CD4-positive, alpha-beta T cell treated with Interleukin-2 at 100 ng/mL for 4 hours (primary cell): Measurements from ENCODE around the gene MBD2.
"Not testable (repeated sequence)": the region's sequence is repeated elsewhere in the genome, so short reads cannot be mapped to it uniquely, and the experiment has no call there.

ENCODE experiments used
- DNase-seq: peaks from one replicate; pipeline ENCODE4 v3.0.0-alpha.2; 2020; ENCODE audit warnings: low spot score

Gene MBD2

DNA sequence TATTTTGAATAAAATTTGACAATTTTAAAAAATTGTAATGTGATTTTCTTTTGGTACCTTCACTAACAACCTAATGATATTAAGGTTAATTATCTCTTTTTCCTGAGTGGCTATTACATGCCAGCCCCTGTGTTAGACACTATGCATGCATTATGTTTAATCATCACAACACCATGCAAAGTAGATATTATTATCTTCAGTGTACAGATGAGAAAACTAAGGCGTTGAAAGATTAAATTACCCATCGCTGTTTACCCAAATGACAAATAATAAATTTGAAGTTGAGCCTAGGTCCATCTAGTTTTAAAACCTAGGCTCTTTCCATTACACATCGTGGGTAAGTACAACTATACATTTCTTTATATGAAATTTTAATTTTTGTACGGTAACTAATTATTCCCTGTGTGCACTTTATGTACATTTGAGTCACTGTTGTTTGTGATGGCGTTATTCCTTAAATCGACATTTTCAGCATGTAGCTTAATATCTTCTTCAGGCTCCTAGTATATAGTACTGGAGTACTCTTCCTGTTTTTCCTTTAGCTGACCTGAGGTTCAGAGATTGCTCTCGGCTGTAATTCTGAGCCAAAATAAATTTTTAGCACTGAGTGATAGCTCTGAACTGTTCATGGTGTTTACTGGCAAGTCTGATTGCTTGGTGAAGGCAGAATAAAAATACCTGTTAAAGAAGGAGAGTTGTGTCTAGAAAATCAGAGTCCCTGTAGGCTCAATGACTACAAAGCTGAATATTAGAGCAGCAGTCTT is 13.9 kb upstream of the MBD2 start:
- DNase-seq: no peak

GRCh38 chr18:54235871-54236270 is 11.4 kb upstream of the MBD2 start:
- no peak for DNase-seq

GRCh38 chr18:54233747-54234146 is 9.3 kb upstream of the MBD2 start:
- no peak for DNase-seq

DNA sequence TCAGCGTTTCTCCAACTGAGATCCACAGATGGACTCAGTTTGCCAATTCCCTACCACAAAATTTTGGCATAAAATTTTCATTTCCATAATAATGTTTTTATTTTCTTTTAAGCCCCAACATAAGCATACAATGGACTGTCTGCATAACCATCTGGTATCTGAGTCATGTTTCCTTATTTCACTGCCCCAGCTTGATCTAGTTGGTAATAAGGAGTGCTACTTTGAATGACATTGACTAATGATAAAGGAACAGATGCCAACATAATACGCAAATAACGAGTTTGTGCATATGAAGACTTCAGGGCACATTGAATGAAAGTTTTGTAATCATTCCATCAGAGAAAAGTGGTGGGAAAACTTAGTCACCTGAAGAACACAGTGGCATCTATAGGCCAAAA is 8.8 kb upstream of the MBD2 start:
- DNase-seq: no peak

DNA sequence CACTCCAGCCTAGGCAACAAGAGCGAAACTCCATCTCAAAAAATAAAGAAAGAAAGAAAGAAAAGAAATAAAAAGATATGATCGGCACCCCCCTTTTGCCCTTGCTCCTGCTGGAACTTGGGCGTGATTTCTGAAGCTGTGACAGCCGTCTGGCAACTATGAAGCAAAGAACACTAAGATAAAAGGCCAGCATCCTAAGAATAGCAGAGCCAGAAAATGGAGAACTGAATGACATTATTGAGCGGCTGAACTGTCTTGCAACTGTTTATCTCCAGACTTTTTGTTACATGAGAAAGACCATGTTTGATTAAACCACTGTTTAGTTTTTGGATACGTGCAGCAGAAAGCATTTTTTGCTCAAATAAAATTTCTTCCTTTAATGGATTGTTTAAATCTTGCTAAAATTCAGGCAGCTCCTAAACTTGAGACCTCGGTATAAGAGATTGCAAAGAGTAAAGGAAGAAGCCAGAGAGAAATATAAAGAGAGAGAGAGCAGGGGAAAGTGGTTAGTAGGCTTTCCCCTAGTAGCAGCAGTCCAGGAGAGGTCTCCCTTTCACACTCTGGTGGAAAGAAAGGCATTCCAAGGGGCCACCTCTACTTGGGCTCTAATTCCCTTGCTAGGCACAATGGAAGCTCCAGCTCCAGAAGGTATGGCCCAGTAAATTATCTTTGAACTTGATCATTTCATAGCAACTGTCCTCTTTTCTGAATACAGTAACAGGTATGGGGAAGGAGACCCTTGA is 8.2 kb upstream of the MBD2 start:
- no peak for DNase-seq

DNA sequence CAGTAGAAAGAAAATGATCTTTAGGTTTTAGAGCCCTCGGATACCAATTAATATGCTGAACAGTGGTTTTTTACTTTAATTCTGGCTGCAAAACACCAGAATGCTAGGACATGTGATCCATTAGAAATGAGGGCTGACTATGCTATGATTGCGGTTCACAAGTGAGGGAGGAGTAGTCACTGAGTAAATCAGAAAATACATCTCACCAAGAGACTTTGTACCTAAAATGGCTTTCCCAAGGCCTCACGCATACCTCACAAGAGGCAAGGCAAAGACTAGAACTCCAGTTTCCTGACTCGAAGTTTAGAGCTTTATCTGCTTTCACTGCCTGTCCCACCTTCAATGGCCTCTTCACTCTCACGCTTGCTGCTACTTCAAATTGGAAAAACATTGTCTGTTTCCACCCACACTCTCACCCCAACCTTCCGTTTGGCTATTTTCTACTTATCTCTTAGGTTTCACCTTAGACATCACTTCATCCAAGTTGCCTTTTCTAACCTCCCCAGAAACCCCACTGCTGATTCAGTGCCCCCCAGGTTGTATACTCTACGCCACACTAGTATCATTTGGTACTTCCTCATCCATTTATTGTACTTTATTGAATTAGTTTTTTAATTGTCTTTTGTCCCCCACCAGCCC is 5.1 kb upstream of the MBD2 start:
- DNase-seq: no peak

GRCh38 chr18:54228364-54228763 is 3.9 kb upstream of the MBD2 start:
- no peak for DNase-seq

DNA sequence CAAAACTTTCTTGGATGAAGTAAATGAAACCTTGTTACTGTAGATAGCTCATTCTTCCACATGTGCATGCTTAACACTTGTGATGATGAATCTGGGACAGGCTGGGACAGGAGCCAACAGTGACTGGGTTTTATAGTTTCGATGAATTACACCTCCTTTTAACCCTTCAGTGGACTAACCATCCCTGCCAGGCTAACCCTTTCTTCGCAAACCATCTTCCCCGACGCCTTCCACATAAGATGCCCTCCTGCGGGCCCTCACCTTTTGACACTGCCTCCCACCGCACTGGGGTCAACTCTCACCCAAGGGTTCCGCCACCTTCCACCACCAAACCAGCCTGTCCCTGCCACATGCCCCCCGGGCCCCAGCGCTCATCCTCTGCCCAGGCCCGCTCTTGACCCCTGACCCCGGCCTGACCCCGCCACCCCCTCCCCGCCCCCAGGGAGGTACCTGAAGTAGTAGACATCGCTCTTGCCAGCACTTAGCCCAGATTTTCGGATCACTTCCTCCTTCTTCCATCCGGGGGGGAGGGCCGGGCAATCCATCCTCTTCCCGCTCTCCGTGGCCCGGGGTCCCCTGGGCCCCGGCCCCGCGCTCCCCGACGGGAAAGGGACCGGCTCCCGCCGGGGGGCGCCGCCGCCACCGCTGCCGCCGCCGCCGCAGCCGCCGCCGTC is 764 bp downstream of the MBD2 start:
- peak; percentile 53 for DNase-seq

- DNase-seq: peak; percentile 79
Observed at GRCh38 chr18:54222922-54223567, 1.4 kb downstream of the MBD2 start.

GRCh38 chr18:54220406-54220805 is 4.1 kb downstream of the MBD2 start:
- DNase-seq: no peak

GRCh38 chr18:54218803-54219202 is 5.7 kb downstream of the MBD2 start:
- not testable (repeated sequence) for DNase-seq

GRCh38 chr18:54218299-54218698 is 6.2 kb downstream of the MBD2 start:
- no peak for DNase-seq

GRCh38 chr18:54217624-54218023 is 6.8 kb downstream of the MBD2 start:
- DNase-seq: no peak

DNA sequence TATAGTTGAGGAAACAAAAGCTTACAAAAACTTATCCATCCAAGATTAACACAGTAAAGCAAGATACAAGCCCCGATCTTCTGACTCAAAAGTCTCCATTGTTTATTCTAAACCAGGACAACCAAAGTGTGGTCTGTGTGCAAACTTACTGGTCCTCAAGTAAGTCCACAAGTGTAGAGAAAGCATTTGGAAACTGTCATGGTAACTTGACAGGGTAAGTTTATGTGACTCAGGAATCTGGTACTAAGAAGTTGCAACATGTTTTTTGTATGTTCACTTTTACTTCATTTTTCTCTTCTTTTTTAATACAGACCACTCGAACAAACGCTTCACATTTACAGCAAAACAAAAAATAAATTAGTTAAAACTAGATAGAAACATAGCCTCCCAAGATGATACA is 9.4 kb downstream of the MBD2 start:
- no peak for DNase-seq

GRCh38 chr18:54210463-54210862 is 14.0 kb downstream of the MBD2 start:
- no peak for DNase-seq

GRCh38 chr18:54209471-54210180 is 14.8 kb downstream of the MBD2 start:
- no peak for DNase-seq

DNA sequence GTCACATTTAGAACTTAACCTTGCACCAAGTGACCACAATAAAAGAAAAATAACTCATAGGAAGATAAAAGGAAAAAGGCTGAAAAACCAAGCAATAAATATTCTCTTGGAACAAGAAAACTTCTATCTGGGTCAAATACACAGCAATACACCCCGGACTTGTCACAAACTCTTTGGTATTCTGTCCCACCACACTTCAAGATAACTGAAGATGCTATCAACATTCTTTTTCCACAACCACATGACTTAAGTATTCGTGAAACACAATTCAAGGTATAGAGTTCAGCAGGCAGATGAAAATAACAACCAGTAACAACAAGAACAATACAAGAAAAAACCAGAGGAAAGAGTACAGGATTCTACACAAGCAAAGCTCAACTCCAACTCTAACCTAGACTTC is 18.0 kb downstream of the MBD2 start:
- peak; percentile 4 for DNase-seq

DNA sequence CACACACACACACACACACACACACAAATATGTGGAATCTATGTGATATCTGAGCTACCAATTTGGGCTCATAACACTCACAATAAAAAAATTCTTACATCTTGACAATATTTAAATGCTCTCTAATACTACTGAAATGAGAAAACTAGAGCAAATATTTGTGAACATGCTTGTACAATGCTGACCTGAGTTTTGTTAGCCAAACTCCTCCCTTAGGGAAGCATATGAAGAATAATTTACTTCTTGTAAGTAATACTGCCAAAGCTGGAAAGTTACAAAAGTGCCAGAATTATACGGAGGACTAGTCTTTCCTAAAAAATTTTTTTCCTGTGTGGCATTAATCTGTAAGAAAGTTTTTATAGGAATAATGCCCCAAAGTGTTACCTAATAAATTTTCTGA is 18.5 kb downstream of the MBD2 start:
- DNase-seq: no peak

GRCh38 chr18:54205448-54205847 is 19.0 kb downstream of the MBD2 start:
- not testable (repeated sequence) for DNase-seq

GRCh38 chr18:54204883-54205282 is 19.6 kb downstream of the MBD2 start:
- DNase-seq: no peak

GRCh38 chr18:54203914-54204313 is 20.6 kb downstream of the MBD2 start:
- no peak for DNase-seq
